NCI-H748 treated with DMSO at 0.1 percent for 48 hours (cell line): ENCODE measurements around the gene KIAA1671.
"Not testable (repeated sequence)": the region's sequence is repeated elsewhere in the genome, so short reads cannot be mapped to it uniquely, and the experiment has no call there.

ENCODE experiments used
- DNase-seq: peaks from one replicate; lab custom pipeline; 2025; lab: John Stamatoyannopoulos, UW

KIAA1671 gene

GRCh38 chr22:25235547-25236290, 283.2 kb downstream of the KIAA1671 start:
- DNase-seq, result peak; percentile 26

- DNase-seq, result no peak
Measured at GRCh38 chr22:25236417-25236816, 283.9 kb downstream of the KIAA1671 start.

GRCh38 chr22:25237503-25237902, 285.0 kb downstream of the KIAA1671 start:
- DNase-seq, result no peak

GRCh38 chr22:25238058-25238457, 285.5 kb downstream of the KIAA1671 start:
- DNase-seq, result not testable (repeated sequence)
